HCT116 (cell line): ENCODE measurements around the gene ATP2B3. TPM values are rescaled to one million over a fixed set of nuclear protein-coding genes. Genes with fewer than 3 reads are reported as not detected.

Experiments
- ATAC-seq: fragments of 200-7000 bp; cut with Tn5 transposase; 2 replicates; pipeline ENCODE4 v1.9.1; 2020; ENCODE audit warnings: mild to moderate bottlenecking, moderate library complexity
- BruUV-seq: library from RNA; stranded (reverse); fragments of 400-500 nt; replicated peaks from 2 replicates; lab custom pipeline; 2021; lab: Mats Ljungman, UMichigan
- CTCF ChIA-PET: fragments of 300-600 bp; sonication (Branson Sonifier 250); formaldehyde crosslinking; loops from one replicate; lab custom pipeline; 2021; ENCODE audit warnings: antibody characterized with exemption; lab: Charles Lee
- POLR2A ChIA-PET: fragments of 300-600, 350-600 bp; sonication (Branson Sonifier 250); formaldehyde crosslinking; loops from one replicate; lab custom pipeline; 2021; ENCODE audit warnings: antibody characterized with exemption; lab: Charles Lee
- RAD21 ChIA-PET, 2 experiments: fragments of 300-600 bp; sonication (Branson Sonifier 250); formaldehyde crosslinking; loops; one replicate each; lab custom pipeline; 2023; ENCODE audit warnings: low total read pairs in 2 of 2; ENCODE audit not compliant: uncharacterized antibody in 2 of 2, unreplicated experiment in 2 of 2, low non-redundant PET in 1 of 2; lab: Charles Lee
- DNase-seq: peaks from one replicate; pipeline ENCODE4 v3.0.0-alpha.2; 2010; ENCODE audit warnings: low read depth, low spot score
- H2AFZ ChIP-seq: fragments of 200-600 bp; shearing (Covaris generic), sonication (generic); 2 replicates; pipeline ENCODE4 v1.6.1; 2017; ENCODE audit warnings: low read depth, mixed run types, mixed read lengths, antibody characterized with exemption, low read length; ENCODE audit not compliant: poor library complexity, severe bottlenecking
- H3K27ac ChIP-seq: 2 replicates; pipeline ENCODE4 v1.5.1; 2012; ENCODE audit warnings: low read depth, low read length
- H3K27me3 ChIP-seq: fragments of 200-600 bp; sonication (generic); 2 replicates; pipeline ENCODE4 v1.6.1; 2016; ENCODE audit warnings: mixed run types, low read length, mixed read lengths; ENCODE audit not compliant: insufficient read depth
- H3K36me3 ChIP-seq, 2 experiments: fragments of 200-500 bp in 1 of 2; fragments of 200-600 bp in 1 of 2; sonication (Bioruptor generic) in 1 of 2; sonication (generic) in 1 of 2; 2 replicates each; pipeline versions ENCODE4 v1.5.1 to v1.6.1; 2014 to 2016; ENCODE audit warnings: low read length in 2 of 2, inconsistent platforms in 1 of 2, mixed read lengths in 1 of 2, mixed run types in 1 of 2; ENCODE audit not compliant: insufficient read depth in 2 of 2, control insufficient read depth in 1 of 2
- H3K4me1 ChIP-seq, 2 experiments: fragments of 200-600 bp in 1 of 2; sonication (generic) in 1 of 2; 2 replicates each; pipeline versions ENCODE4 v1.5.1 to v1.6.1; 2012 to 2017; ENCODE audit warnings: low read length in 2 of 2, inconsistent platforms in 1 of 2, mild to moderate bottlenecking in 1 of 2, mixed read lengths in 1 of 2, mixed run types in 1 of 2, moderate library complexity in 1 of 2; ENCODE audit not compliant: insufficient read depth in 2 of 2, control insufficient read depth in 1 of 2
- H3K4me2 ChIP-seq: fragments of 200-600 bp; sonication (generic); 2 replicates; pipeline ENCODE4 v1.6.1; 2017; ENCODE audit warnings: mixed run types, low read length, mixed read lengths
- H3K4me3 ChIP-seq, 2 experiments: fragments of 200-600 bp in 1 of 2; sonication (generic) in 1 of 2; replicated peaks in 1 of 2; 2 replicates each; pipeline ENCODE4 v1.5.1; 2011 to 2016; ENCODE audit warnings: low read length in 2 of 2, control low read depth in 1 of 2, low read depth in 1 of 2, mild to moderate bottlenecking in 1 of 2, mixed read lengths in 1 of 2, mixed run types in 1 of 2
- H3K79me2 ChIP-seq: fragments of 200-600 bp; sonication (generic); 2 replicates; pipeline ENCODE4 v1.6.1; 2017; ENCODE audit warnings: mild to moderate bottlenecking, mixed run types, low read length, moderate library complexity, mixed read lengths; ENCODE audit not compliant: insufficient read depth
- H3K9ac ChIP-seq: fragments of 200-600 bp; sonication (generic); 2 replicates; pipeline ENCODE4 v1.6.1; 2016; ENCODE audit warnings: low read length, mixed read lengths
- H3K9me2 ChIP-seq: fragments of 200-600 bp; sonication (generic), shearing (Covaris generic); 2 replicates; pipeline ENCODE4 v1.6.1; 2017; ENCODE audit warnings: mixed run types, mild to moderate bottlenecking, moderate library complexity; ENCODE audit not compliant: insufficient read depth
- H3K9me3 ChIP-seq, 2 experiments: fragments of 200-500 bp in 1 of 2; fragments of 200-600 bp in 1 of 2; sonication (Bioruptor generic) in 1 of 2; sonication (generic) in 1 of 2; 2 replicates each; pipeline ENCODE4 v1.6.1; 2014 to 2017; ENCODE audit warnings: low read length in 2 of 2, mixed read lengths in 2 of 2, inconsistent platforms in 1 of 2, low read depth in 1 of 2, mild to moderate bottlenecking in 1 of 2, mixed run types in 1 of 2, moderate library complexity in 1 of 2; ENCODE audit not compliant: control insufficient read depth in 1 of 2, insufficient read depth in 1 of 2
- H4K20me1 ChIP-seq: fragments of 200-600 bp; sonication (generic), shearing (Covaris generic); 2 replicates; pipeline ENCODE4 v1.6.1; 2017; ENCODE audit warnings: mixed run types, mild to moderate bottlenecking, moderate library complexity; ENCODE audit not compliant: insufficient read depth
- CEBPB ChIP-seq: IDR thresholded peaks from 2 replicates; pipeline ENCODE4 v1.6.1; 2012; ENCODE audit warnings: low read depth
- POLR2AphosphoS5 ChIP-seq: IDR thresholded peaks from 2 replicates; pipeline ENCODE4 v1.6.1; 2011; ENCODE audit warnings: mild to moderate bottlenecking, low read depth, low read length, moderate library complexity
- SIN3A ChIP-seq: IDR thresholded peaks from 2 replicates; pipeline ENCODE4 v1.6.1; 2012; ENCODE audit warnings: low read depth
- SRF ChIP-seq: IDR thresholded peaks from 2 replicates; pipeline ENCODE4 v1.6.1; 2012; ENCODE audit warnings: low read depth
- TCF7L2 ChIP-seq: IDR thresholded peaks from 2 replicates; pipeline ENCODE4 v1.7.0; 2011; ENCODE audit warnings: borderline replicate concordance, inconsistent platforms; ENCODE audit not compliant: insufficient read depth, insufficient read length; ENCODE audit errors: extremely low read depth
- YY1 ChIP-seq: IDR thresholded peaks from 2 replicates; pipeline ENCODE4 v1.6.1; 2011; ENCODE audit warnings: low read length, low read depth, moderate library complexity, mild to moderate bottlenecking; ENCODE audit not compliant: insufficient replicate concordance; ENCODE audit errors: extremely low read depth
- ZBTB33 ChIP-seq: IDR thresholded peaks from 2 replicates; pipeline ENCODE4 v1.6.1; 2011; ENCODE audit warnings: mild to moderate bottlenecking, low read length, moderate library complexity; ENCODE audit not compliant: insufficient replicate concordance; ENCODE audit errors: extremely low read depth
- ZFX ChIP-seq: fragments of 450-650 bp; IDR thresholded peaks from 2 replicates; pipeline ENCODE4 v1.6.1; 2017
- intact Hi-C: fragments of 100-400 bp; cut with micrococcal nuclease; formaldehyde crosslinking; loops from 2 replicates; pipeline ENCODE4 v1.10.0; 2022
- total RNA-seq: library from RNA; stranded (reverse); gene quantifications from one replicate; pipeline ENCODE4 v1.2.1, GENCODE V29; 2021; ENCODE audit not compliant: unreplicated experiment
- TF ChIP-seq, protein P1 (sequence below): IDR thresholded peaks from 2 replicates; pipeline ENCODE4 v1.6.1; 2012; ENCODE audit warnings: low read depth
- TF ChIP-seq, protein P2 (sequence below): IDR thresholded peaks from 2 replicates; pipeline ENCODE4 v1.6.1; 2012
- TF ChIP-seq, protein P3 (sequence below), 3 experiments: fragments of 200-600 bp in 1 of 3; sonication (generic) in 1 of 3; IDR thresholded peaks in 2 of 3; conservative IDR thresholded peaks in 1 of 3; 2 replicates each; pipeline ENCODE4 v1.5.1; 2012 to 2017; ENCODE audit warnings: low read depth in 2 of 3, low read length in 2 of 3, antibody characterized with exemption in 1 of 3, borderline replicate concordance in 1 of 3, control low read depth in 1 of 3, mild to moderate bottlenecking in 1 of 3, mixed read lengths in 1 of 3, mixed run types in 1 of 3, moderate library complexity in 1 of 3; ENCODE audit not compliant: insufficient read depth in 1 of 3

ATP2B3 gene
- total RNA-seq, 1 experiment from 2014 or later, result not detected

- H2AFZ ChIP-seq, result no peak overlapping the region
- BruUV-seq, result no TSS peak
- no peak for ATAC-seq
- no peaks in the 10 kb centered on the region for H3K79me2 ChIP-seq
- no peak overlapping the region for H3K4me3 ChIP-seq
- no peaks in the 10 kb centered on the region for H4K20me1 ChIP-seq
- no peaks in the 10 kb centered on the region for H3K9me3 ChIP-seq
- POLR2A ChIA-PET, result no interaction called here
- RAD21 ChIA-PET, result no interaction called here
- DNase-seq, result no peak
- H3K36me3 ChIP-seq, result no peaks in the 10 kb centered on the region
- intact Hi-C loops, result no loop called here
- H3K4me2 ChIP-seq, result no peak overlapping the region
- TF ChIP-seq, protein P1, sequence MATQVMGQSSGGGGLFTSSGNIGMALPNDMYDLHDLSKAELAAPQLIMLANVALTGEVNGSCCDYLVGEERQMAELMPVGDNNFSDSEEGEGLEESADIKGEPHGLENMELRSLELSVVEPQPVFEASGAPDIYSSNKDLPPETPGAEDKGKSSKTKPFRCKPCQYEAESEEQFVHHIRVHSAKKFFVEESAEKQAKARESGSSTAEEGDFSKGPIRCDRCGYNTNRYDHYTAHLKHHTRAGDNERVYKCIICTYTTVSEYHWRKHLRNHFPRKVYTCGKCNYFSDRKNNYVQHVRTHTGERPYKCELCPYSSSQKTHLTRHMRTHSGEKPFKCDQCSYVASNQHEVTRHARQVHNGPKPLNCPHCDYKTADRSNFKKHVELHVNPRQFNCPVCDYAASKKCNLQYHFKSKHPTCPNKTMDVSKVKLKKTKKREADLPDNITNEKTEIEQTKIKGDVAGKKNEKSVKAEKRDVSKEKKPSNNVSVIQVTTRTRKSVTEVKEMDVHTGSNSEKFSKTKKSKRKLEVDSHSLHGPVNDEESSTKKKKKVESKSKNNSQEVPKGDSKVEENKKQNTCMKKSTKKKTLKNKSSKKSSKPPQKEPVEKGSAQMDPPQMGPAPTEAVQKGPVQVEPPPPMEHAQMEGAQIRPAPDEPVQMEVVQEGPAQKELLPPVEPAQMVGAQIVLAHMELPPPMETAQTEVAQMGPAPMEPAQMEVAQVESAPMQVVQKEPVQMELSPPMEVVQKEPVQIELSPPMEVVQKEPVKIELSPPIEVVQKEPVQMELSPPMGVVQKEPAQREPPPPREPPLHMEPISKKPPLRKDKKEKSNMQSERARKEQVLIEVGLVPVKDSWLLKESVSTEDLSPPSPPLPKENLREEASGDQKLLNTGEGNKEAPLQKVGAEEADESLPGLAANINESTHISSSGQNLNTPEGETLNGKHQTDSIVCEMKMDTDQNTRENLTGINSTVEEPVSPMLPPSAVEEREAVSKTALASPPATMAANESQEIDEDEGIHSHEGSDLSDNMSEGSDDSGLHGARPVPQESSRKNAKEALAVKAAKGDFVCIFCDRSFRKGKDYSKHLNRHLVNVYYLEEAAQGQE, result no peak
- TF ChIP-seq SIN3A (no peak), YY1 (no peak), ZFX (no peak), POLR2AphosphoS5 (no peak), SRF (no peak), TCF7L2 (no peak), ZBTB33 (no peak), CEBPB (no peak)
- TF ChIP-seq, protein P2, sequence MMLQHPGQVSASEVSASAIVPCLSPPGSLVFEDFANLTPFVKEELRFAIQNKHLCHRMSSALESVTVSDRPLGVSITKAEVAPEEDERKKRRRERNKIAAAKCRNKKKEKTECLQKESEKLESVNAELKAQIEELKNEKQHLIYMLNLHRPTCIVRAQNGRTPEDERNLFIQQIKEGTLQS, result no peak
- TF ChIP-seq, protein P3, sequence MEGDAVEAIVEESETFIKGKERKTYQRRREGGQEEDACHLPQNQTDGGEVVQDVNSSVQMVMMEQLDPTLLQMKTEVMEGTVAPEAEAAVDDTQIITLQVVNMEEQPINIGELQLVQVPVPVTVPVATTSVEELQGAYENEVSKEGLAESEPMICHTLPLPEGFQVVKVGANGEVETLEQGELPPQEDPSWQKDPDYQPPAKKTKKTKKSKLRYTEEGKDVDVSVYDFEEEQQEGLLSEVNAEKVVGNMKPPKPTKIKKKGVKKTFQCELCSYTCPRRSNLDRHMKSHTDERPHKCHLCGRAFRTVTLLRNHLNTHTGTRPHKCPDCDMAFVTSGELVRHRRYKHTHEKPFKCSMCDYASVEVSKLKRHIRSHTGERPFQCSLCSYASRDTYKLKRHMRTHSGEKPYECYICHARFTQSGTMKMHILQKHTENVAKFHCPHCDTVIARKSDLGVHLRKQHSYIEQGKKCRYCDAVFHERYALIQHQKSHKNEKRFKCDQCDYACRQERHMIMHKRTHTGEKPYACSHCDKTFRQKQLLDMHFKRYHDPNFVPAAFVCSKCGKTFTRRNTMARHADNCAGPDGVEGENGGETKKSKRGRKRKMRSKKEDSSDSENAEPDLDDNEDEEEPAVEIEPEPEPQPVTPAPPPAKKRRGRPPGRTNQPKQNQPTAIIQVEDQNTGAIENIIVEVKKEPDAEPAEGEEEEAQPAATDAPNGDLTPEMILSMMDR (IDR thresholded peaks at IDR 0.05 in 2 of 3, conservative IDR thresholded peaks at IDR 0.05 in 1 of 3; ENCODE audit: borderline replicate concordance in 1 of 3, insufficient read depth in 1 of 3, low read depth in 2 of 3, low read length in 2 of 3), result no peak
- CTCF ChIA-PET, result no interaction called here
- H3K4me1 ChIP-seq, result no peaks in the 10 kb centered on the region
- H3K9me2 ChIP-seq, result no peaks in the 10 kb centered on the region
- H3K27ac ChIP-seq, result no peak overlapping the region
- H3K27me3 ChIP-seq, result no peaks in the 10 kb centered on the region
- H3K9ac ChIP-seq, result no peak overlapping the region
Measured at GRCh38 chrX:153491351-153491914, 26.0 kb upstream of the ATP2B3 start.
